GM12878 (cell line): ENCODE data around the gene CDH4. TPM values are rescaled to one million over a fixed set of nuclear protein-coding genes. Genes with fewer than 3 reads are reported as not detected.

ENCODE experiments used
- ATAC-seq: fragments of 200-7000 bp; cut with Tn5 transposase; 3 replicates; pipeline ENCODE4 v1.9.1; 2020; ENCODE audit warnings: mild to moderate bottlenecking, moderate library complexity
- BruUV-seq: library from RNA; stranded (reverse); fragments of 400-500 nt; replicated peaks from 2 replicates; lab custom pipeline; 2021; lab: Mats Ljungman, UMichigan
- CTCF ChIA-PET: fragments of 300-600 bp; sonication (Branson Sonifier 250); formaldehyde crosslinking; extraction: SDS; loops from one replicate; lab custom pipeline; 2021; ENCODE audit warnings: inconsistent platforms; lab: Yijun Ruan, JAX
- POLR2A ChIA-PET: fragments of 350-600 bp; formaldehyde crosslinking; extraction: SDS; loops from one replicate; lab custom pipeline; 2021; ENCODE audit warnings: inconsistent platforms; lab: Charles Lee
- RAD21 ChIA-PET: fragments of 300-600 bp; sonication (Branson Sonifier 250); formaldehyde crosslinking; loops from one replicate; lab custom pipeline; 2023; ENCODE audit warnings: antibody characterized with exemption; ENCODE audit not compliant: unreplicated experiment; lab: Charles Lee
- SMC1A ChIA-PET: fragments of 300-600 bp; sonication (Branson Sonifier 250); formaldehyde crosslinking; loops from one replicate; lab custom pipeline; 2023; ENCODE audit not compliant: unreplicated experiment, uncharacterized antibody; lab: Charles Lee
- DNase-seq: peaks from one replicate; pipeline ENCODE4 v3.0.0-alpha.2; 2011; ENCODE audit warnings: low read depth, low spot score
- FAIRE-seq: peaks from 3 replicates; lab custom pipeline; 2011; peaks lifted over from hg19 to GRCh38; lab: Jason Lieb, UNC
- H2AFZ ChIP-seq: 2 replicates; pipeline ENCODE4 v1.6.0; 2011; ENCODE audit warnings: low read depth, low read length, control low read depth; ENCODE audit not compliant: control insufficient read depth
- H3K27ac ChIP-seq: 2 replicates; pipeline ENCODE4 v1.5.1; 2011; ENCODE audit warnings: control low read depth; ENCODE audit not compliant: control insufficient read depth, insufficient read depth
- H3K27me3 ChIP-seq, 2 experiments: replicated peaks in 1 of 2; 2 replicates each; pipeline versions ENCODE4 v1.6.0 to v1.6.1; 2011; ENCODE audit warnings: low read length in 1 of 2; ENCODE audit not compliant: control insufficient read depth in 2 of 2, insufficient read depth in 2 of 2
- H3K36me3 ChIP-seq, 2 experiments: 2 replicates each; pipeline ENCODE4 v1.5.1; 2011; ENCODE audit warnings: low read length in 1 of 2; ENCODE audit not compliant: control insufficient read depth in 2 of 2, insufficient read depth in 2 of 2
- H3K4me1 ChIP-seq: 2 replicates; pipeline ENCODE4 v1.6.1; 2011; ENCODE audit warnings: mild to moderate bottlenecking, low read length, moderate library complexity, mixed read lengths; ENCODE audit not compliant: control insufficient read depth, insufficient read depth
- H3K4me2 ChIP-seq: 2 replicates; pipeline ENCODE4 v1.6.0; 2011; ENCODE audit warnings: control low read depth; ENCODE audit not compliant: control insufficient read depth, insufficient read depth
- H3K4me3 ChIP-seq: fragments of 200-600 bp; sonication (generic); 2 replicates; pipeline ENCODE4 v1.5.1; 2016
- H3K79me2 ChIP-seq: 2 replicates; pipeline ENCODE4 v1.6.0; 2011; ENCODE audit warnings: low read length; ENCODE audit not compliant: control insufficient read depth, insufficient read depth
- H3K9ac ChIP-seq: 2 replicates; pipeline ENCODE4 v1.8.0; 2011; ENCODE audit warnings: low read length, control low read depth, mixed read lengths; ENCODE audit not compliant: control insufficient read depth, insufficient read depth
- H3K9me3 ChIP-seq: replicated peaks from 3 replicates; pipeline ENCODE4 v1.5.1; 2011; ENCODE audit warnings: mild to moderate bottlenecking, low read length; ENCODE audit not compliant: control insufficient read depth, insufficient read depth
- H4K20me1 ChIP-seq: 2 replicates; pipeline ENCODE4 v1.6.0; 2011; ENCODE audit not compliant: control insufficient read depth, insufficient read depth
- CBX5 ChIP-seq: sonication (generic); IDR thresholded peaks from 2 replicates; pipeline ENCODE4 v1.6.1; 2016; ENCODE audit warnings: low read depth, moderate library complexity, mild to moderate bottlenecking, inconsistent platforms
- CREB1 ChIP-seq: IDR thresholded peaks from 2 replicates; pipeline ENCODE4 v1.6.1; 2012; ENCODE audit warnings: low read depth, mild to moderate bottlenecking, inconsistent platforms
- CREM ChIP-seq: IDR thresholded peaks from 2 replicates; pipeline ENCODE4 v1.6.1; 2014; ENCODE audit warnings: antibody characterized with exemption, low read depth
- E2F8 ChIP-seq: fragments of 450-650 bp; IDR thresholded peaks from 2 replicates; pipeline ENCODE4 v1.6.1; 2018; ENCODE audit warnings: mild to moderate bottlenecking, low read depth, moderate library complexity; ENCODE audit not compliant: partially characterized antibody
- EED ChIP-seq: sonication (generic); IDR thresholded peaks from 2 replicates; pipeline ENCODE4 v1.6.1; 2016; ENCODE audit warnings: antibody characterized with exemption, low read depth
- JUNB ChIP-seq: IDR thresholded peaks from 2 replicates; pipeline ENCODE4 v1.6.1; 2016; ENCODE audit warnings: antibody characterized with exemption, mild to moderate bottlenecking
- NKRF ChIP-seq: fragments of 450-650 bp; conservative IDR thresholded peaks from 2 replicates; pipeline ENCODE4 v1.6.1; 2017; ENCODE audit warnings: mild to moderate bottlenecking, moderate library complexity
- NR2C1 ChIP-seq: fragments of 450-650 bp; IDR thresholded peaks from 2 replicates; pipeline ENCODE4 v1.6.1; 2017; ENCODE audit warnings: antibody characterized with exemption, mild to moderate bottlenecking, moderate library complexity
- SIN3A ChIP-seq: IDR thresholded peaks from 2 replicates; pipeline ENCODE4 v1.6.1; 2012; ENCODE audit warnings: low read depth, low read length, improper control_type of control experiment
- SPI1 ChIP-seq: IDR thresholded peaks from 2 replicates; pipeline ENCODE4 v1.6.1; 2011; ENCODE audit warnings: low read depth, mild to moderate bottlenecking, low read length, moderate library complexity, borderline replicate concordance; ENCODE audit not compliant: insufficient read depth
- ZNF217 ChIP-seq: fragments of 450-650 bp; IDR thresholded peaks from 2 replicates; pipeline ENCODE4 v1.6.1; 2017; ENCODE audit warnings: antibody characterized with exemption, mild to moderate bottlenecking
- WGBS: methylation state at CpG from one replicate; pipeline ENCODE4 v1.1.6; 2016; ENCODE audit warnings: low lambda C conversion rate; ENCODE audit not compliant: insufficient replicate concordance, insufficient coverage; ENCODE audit errors: missing lambda C conversion rate; 5-methylcytosine and 5-hydroxymethylcytosine counted together
- in situ Hi-C: fragments of 300-500 bp; cut with MboI; formaldehyde crosslinking; loops from 9 replicates; pipeline ENCODE4 v1.14.3; 2018; ENCODE audit warnings: mixed read lengths
- intact Hi-C: fragments of 100-400 bp; cut with micrococcal nuclease; formaldehyde crosslinking; loops from one replicate; pipeline ENCODE4 v1.14.2; 2022; ENCODE audit not compliant: unreplicated experiment
- polyA plus RNA-seq, 11 experiments: library from polyadenylated mRNA; depleted of rRNA in 4 of 11; unstranded in 6 of 11; stranded (reverse) in 5 of 11; fragments of >200 nt; fragmentation: Nextera tagmentation in 4 of 11; fragmentation: Illumina TruSeq in 1 of 11; extraction: Ambion mirVana in 4 of 11; extraction: Trizol in 1 of 11; gene quantifications; 1 replicate in 1 of 11; 2 replicates in 10 of 11; pipeline versions ENCODE4 v1.2.1 to v1.2.3, GENCODE V29; 2011 to 2016; ENCODE audit warnings: inconsistent platforms in 2 of 11, missing spikeins in 2 of 11, low read depth in 1 of 11
- total RNA-seq, 4 experiments: library from RNA; depleted of rRNA in 3 of 4; stranded (reverse); fragments of >200 nt in 3 of 4; fragmentation: Illumina TruSeq in 1 of 4; extraction: Trizol in 1 of 4; gene quantifications; 2 replicates each; pipeline versions ENCODE4 v1.2.1 to v1.2.3, GENCODE V29; 2013 to 2021

Gene CDH4
- total and polyA plus RNA-seq, 10 of the 15 experiments (the other 5 are each of a cell fraction or from before 2014, with no cell fraction given): not detected

DNA sequence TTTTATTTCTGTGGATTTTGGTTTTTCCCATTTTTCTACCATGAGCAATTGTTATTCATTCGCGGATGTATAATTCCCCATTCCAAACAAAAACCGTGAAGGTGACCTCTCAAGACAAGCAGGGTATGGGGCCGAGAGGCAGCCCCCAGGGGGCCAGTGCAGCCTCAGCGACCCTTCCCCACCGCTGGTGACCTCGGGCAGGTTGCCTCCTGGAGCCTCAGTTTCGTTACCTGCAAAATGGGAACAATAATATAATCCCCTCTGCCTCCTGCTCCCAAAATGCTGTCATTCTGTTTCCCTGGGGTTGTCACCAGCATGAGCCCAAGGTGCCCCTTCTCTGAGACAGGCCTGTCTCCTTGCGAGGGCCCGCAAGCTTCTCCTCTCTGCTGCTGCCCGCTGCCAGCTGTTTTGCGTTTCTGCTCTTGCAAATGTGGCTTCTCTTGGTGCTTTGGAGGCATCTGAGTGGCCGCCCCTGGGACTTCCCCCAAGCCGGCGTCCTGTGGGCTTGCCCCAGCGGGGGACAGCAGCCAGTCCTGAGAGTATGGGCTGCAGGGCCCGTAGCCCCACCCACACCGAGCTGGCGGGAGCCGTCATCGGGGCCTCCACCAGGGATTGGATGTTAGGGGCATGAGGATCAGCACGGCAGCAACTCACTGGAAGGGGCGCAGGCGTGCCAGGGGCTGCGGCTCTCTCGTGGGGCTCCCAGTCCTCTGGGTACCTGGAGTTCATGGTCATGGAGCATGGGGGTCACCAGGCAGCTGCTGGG lies 651.7 kb downstream of the CDH4 start:
- WGBS: 46% methylated on average over 25 of the region's 26 CpGs
- no peak overlapping the region for H3K27ac ChIP-seq
- RAD21 ChIA-PET: no interaction called here

More for the DNA sequence above, 651.7 kb downstream of the CDH4 start:
- Histone ChIP-seq H3K79me2 (no peaks in the 10 kb centered on the region), H2AFZ (no peak overlapping the region), H3K9ac (no peak overlapping the region), H3K9me3 (no peaks in the 10 kb centered on the region), H3K4me2 (no peak overlapping the region), H4K20me1 (no peaks in the 10 kb centered on the region), H3K27me3 (no peaks in the 10 kb centered on the region), H3K36me3 (no peaks in the 10 kb centered on the region), H3K4me3 (no peak overlapping the region), H3K4me1 (no peaks in the 10 kb centered on the region; the same call in 1 of the 2 replicates)
- ChIA-PET SMC1A (no interaction called here), POLR2A (no interaction called here), CTCF (no interaction called here)
- ATAC-seq (no peak), DNase-seq (no peak), FAIRE-seq (no peak)
- in situ Hi-C loops: no loop called here
- intact Hi-C loops: no loop called here
- BruUV-seq: no TSS peak
- no peak for TF ChIP-seq EED
- no peak for TF ChIP-seq NKRF
- no peak for TF ChIP-seq CBX5
- no peak for TF ChIP-seq E2F8
- TF ChIP-seq JUNB: no peak
- no peak for TF ChIP-seq ZNF217
- no peak for TF ChIP-seq CREM
- no peak for TF ChIP-seq CREB1
- no peak for TF ChIP-seq SPI1
- TF ChIP-seq NR2C1: no peak
- TF ChIP-seq SIN3A: no peak
